H1 (cell line): Measurements from ENCODE around the gene PIEZO1. TPM values are rescaled to one million over a fixed set of nuclear protein-coding genes. Genes with fewer than 3 reads are reported as not detected.

Experiments used
- CTCF ChIA-PET: fragments of 300-600 bp; sonication (Branson Sonifier 250); formaldehyde crosslinking; loops from one replicate; lab custom pipeline; 2021; ENCODE audit not compliant: partially characterized antibody; lab: Charles Lee
- POLR2A ChIA-PET: fragments of 300-600 bp; sonication (Branson Sonifier 250); formaldehyde crosslinking; loops from one replicate; lab custom pipeline; 2021; ENCODE audit warnings: inconsistent platforms; ENCODE audit not compliant: partially characterized antibody; lab: Charles Lee
- DNase-seq, 2 experiments: peaks; one replicate each; pipeline versions ENCODE4 v3.0.0 to v3.0.0-alpha.2; 2010 to 2022; ENCODE audit warnings: low spot score in 2 of 2, low read depth in 1 of 2, mixed read lengths in 1 of 2
- FAIRE-seq: peaks from 2 replicates; lab custom pipeline; 2011; peaks lifted over from hg19 to GRCh38; lab: Jason Lieb, UNC
- H2AFZ ChIP-seq: 2 replicates; pipeline ENCODE4 v1.8.1; 2012; ENCODE audit warnings: low read length, inconsistent platforms
- H2AK5ac ChIP-seq: 2 replicates; pipeline ENCODE4 v1.6.1; 2013; ENCODE audit warnings: low read depth, low read length
- H2BK120ac ChIP-seq: replicated peaks from 2 replicates; pipeline ENCODE3; 2013; ENCODE audit warnings: low read depth, low read length, inconsistent platforms
- H2BK12ac ChIP-seq: 2 replicates; pipeline ENCODE4 v1.6.1; 2013; ENCODE audit warnings: low read depth, low read length
- H2BK15ac ChIP-seq: 2 replicates; pipeline ENCODE4 v1.6.1; 2013; ENCODE audit warnings: low read length
- H2BK20ac ChIP-seq: 2 replicates; pipeline ENCODE4 v1.6.1; 2013; ENCODE audit warnings: low read length
- H2BK5ac ChIP-seq: 2 replicates; pipeline ENCODE4 v1.6.1; 2013; ENCODE audit warnings: low read depth, low read length
- H3K14ac ChIP-seq: 2 replicates; pipeline ENCODE4 v1.6.1; 2013; ENCODE audit warnings: inconsistent platforms; ENCODE audit not compliant: insufficient read length
- H3K18ac ChIP-seq: 2 replicates; pipeline ENCODE4 v1.6.1; 2013; ENCODE audit warnings: low read length; ENCODE audit errors: extremely low read depth
- H3K23ac ChIP-seq: 2 replicates; pipeline ENCODE4 v1.6.1; 2013; ENCODE audit warnings: inconsistent platforms; ENCODE audit not compliant: insufficient read length
- H3K23me2 ChIP-seq: 2 replicates; pipeline ENCODE4 v1.6.1; 2013; ENCODE audit warnings: low read depth, low read length
- H3K27ac ChIP-seq: 2 replicates; pipeline ENCODE4 v1.6.1; 2011; ENCODE audit warnings: low read depth, low read length, inconsistent platforms
- H3K27me3 ChIP-seq, 4 experiments: replicated peaks in 1 of 4; 1 replicate in 1 of 4; 2 replicates in 3 of 4; pipeline versions ENCODE4 v1.6.1 to v1.8.1; 2011 to 2013; ENCODE audit warnings: low read length in 3 of 4, mild to moderate bottlenecking in 3 of 4, inconsistent platforms in 2 of 4, mixed read lengths in 2 of 4, moderate library complexity in 1 of 4; ENCODE audit not compliant: control insufficient read depth in 3 of 4, insufficient read depth in 3 of 4; ENCODE audit errors: extremely low read depth in 1 of 4
- H3K36me3 ChIP-seq, 4 experiments: 2 replicates each; pipeline versions ENCODE4 v1.6.1 to v1.8.1; 2011 to 2013; ENCODE audit warnings: mild to moderate bottlenecking in 4 of 4, low read length in 3 of 4, moderate library complexity in 2 of 4, control low read depth in 1 of 4, inconsistent platforms in 1 of 4; ENCODE audit not compliant: insufficient read depth in 4 of 4, control insufficient read depth in 2 of 4
- H3K4ac ChIP-seq: replicated peaks from 2 replicates; pipeline ENCODE3; 2013; ENCODE audit warnings: low read length, low read depth, mixed read lengths, inconsistent platforms; ENCODE audit not compliant: insufficient read length
- H3K4me1 ChIP-seq, 4 experiments: replicated peaks in 1 of 4; 1 replicate in 1 of 4; 2 replicates in 3 of 4; pipeline versions ENCODE4 v1.6.1 to v1.8.1; 2011 to 2013; ENCODE audit warnings: low read length in 3 of 4, inconsistent platforms in 2 of 4, mixed read lengths in 1 of 4; ENCODE audit not compliant: insufficient read depth in 4 of 4, control insufficient read depth in 3 of 4
- H3K4me2 ChIP-seq, 2 experiments: 2 replicates each; pipeline versions ENCODE4 v1.6.1 to v1.8.1; 2011 to 2013; ENCODE audit warnings: low read depth in 2 of 2, low read length in 2 of 2, control low read depth in 1 of 2, inconsistent platforms in 1 of 2, mild to moderate bottlenecking in 1 of 2; ENCODE audit not compliant: insufficient read depth in 1 of 2
- H3K4me3 ChIP-seq, 4 experiments: fragments of 200-600, 300-600 bp in 1 of 4; sonication (generic), shearing (Covaris generic), sonication (Bioruptor Twin) in 1 of 4; 2 replicates each; pipeline versions ENCODE4 v1.5.1 to v1.8.1; 2011 to 2016; ENCODE audit warnings: low read length in 4 of 4, low read depth in 3 of 4, control low read depth in 2 of 4, inconsistent platforms in 2 of 4, mild to moderate bottlenecking in 2 of 4, mixed read lengths in 1 of 4, moderate library complexity in 1 of 4; ENCODE audit not compliant: insufficient read depth in 2 of 4; ENCODE audit errors: extremely low read depth in 1 of 4
- H3K56ac ChIP-seq: replicated peaks from 2 replicates; pipeline ENCODE3; 2013; ENCODE audit warnings: low read depth, mild to moderate bottlenecking, mixed read lengths, low read length, inconsistent platforms; ENCODE audit not compliant: insufficient read length
- H3K79me1 ChIP-seq: 2 replicates; pipeline ENCODE4 v1.6.1; 2013; ENCODE audit warnings: low read depth, low read length, control low read depth
- H3K79me2 ChIP-seq, 2 experiments: 2 replicates each; pipeline versions ENCODE4 v1.6.1 to v1.8.1; 2012 to 2013; ENCODE audit warnings: low read length in 2 of 2, mild to moderate bottlenecking in 2 of 2, inconsistent platforms in 1 of 2; ENCODE audit not compliant: insufficient read depth in 2 of 2, control insufficient read depth in 1 of 2
- H3K9ac ChIP-seq, 4 experiments: replicated peaks in 1 of 4; 1 replicate in 1 of 4; 2 replicates in 3 of 4; pipeline versions ENCODE4 v1.6.1 to v1.8.1; 2011 to 2013; ENCODE audit warnings: low read depth in 3 of 4, low read length in 3 of 4, control low read depth in 2 of 4, mild to moderate bottlenecking in 2 of 4, moderate library complexity in 2 of 4, inconsistent platforms in 1 of 4; ENCODE audit errors: extremely low read depth in 1 of 4
- H3K9me3 ChIP-seq, 2 experiments: 2 replicates each; pipeline versions ENCODE4 v1.6.1 to v1.8.1; 2012 to 2013; ENCODE audit warnings: mild to moderate bottlenecking in 2 of 2, moderate library complexity in 2 of 2, control low read depth in 1 of 2, inconsistent platforms in 1 of 2, low read depth in 1 of 2, low read length in 1 of 2, mixed read lengths in 1 of 2; ENCODE audit not compliant: insufficient read depth in 2 of 2
- H4K20me1 ChIP-seq, 2 experiments: replicated peaks in 1 of 2; 2 replicates each; pipeline versions ENCODE3 to v1.8.1; 2011 to 2013; ENCODE audit warnings: inconsistent platforms in 2 of 2, low read length in 2 of 2, mild to moderate bottlenecking in 1 of 2; ENCODE audit not compliant: insufficient read depth in 2 of 2, control insufficient read depth in 1 of 2
- H4K5ac ChIP-seq: 2 replicates; pipeline ENCODE4 v1.6.1; 2013; ENCODE audit warnings: low read length, low read depth, mixed read lengths, inconsistent platforms; ENCODE audit not compliant: insufficient read length
- H4K8ac ChIP-seq: 2 replicates; pipeline ENCODE4 v1.8.0; 2013; ENCODE audit warnings: mild to moderate bottlenecking, moderate library complexity, low read length, inconsistent platforms; ENCODE audit not compliant: insufficient read depth; ENCODE audit errors: extremely low read depth
- H4K91ac ChIP-seq: replicated peaks from 2 replicates; pipeline ENCODE3; 2013; ENCODE audit warnings: low read length, mixed read lengths, inconsistent platforms; ENCODE audit not compliant: insufficient read length
- NANOG ChIP-seq: IDR thresholded peaks from 2 replicates; pipeline ENCODE4 v1.6.1; 2011; ENCODE audit warnings: low read length, low read depth, mild to moderate bottlenecking, inconsistent platforms; ENCODE audit not compliant: insufficient read depth, poor library complexity, severe bottlenecking
- RBBP5 ChIP-seq: IDR thresholded peaks from 2 replicates; pipeline ENCODE4 v1.7.1; 2012; ENCODE audit warnings: low read depth, mild to moderate bottlenecking, inconsistent platforms, low read length, moderate library complexity, borderline replicate concordance
- SIX5 ChIP-seq: IDR thresholded peaks from 2 replicates; pipeline ENCODE4 v1.6.1; 2011; ENCODE audit warnings: mild to moderate bottlenecking, low read depth, low read length
- WGBS, 2 experiments: shearing (Covaris generic) in 1 of 2; methylation state at CpG; one replicate each; pipeline versions ENCODE4 v1.1.6 to v1.1.7; 2013 to 2015; ENCODE audit warnings: low lambda C conversion rate in 2 of 2, mixed read lengths in 2 of 2, inconsistent platforms in 1 of 2, low coverage in 1 of 2, missing lambda C conversion rate in 1 of 2; ENCODE audit not compliant: insufficient replicate concordance in 2 of 2, insufficient coverage in 1 of 2, insufficient read length in 1 of 2; ENCODE audit errors: extremely low coverage in 1 of 2, missing lambda C conversion rate in 1 of 2; 5-methylcytosine and 5-hydroxymethylcytosine counted together
- polyA plus RNA-seq, 7 experiments: library from polyadenylated mRNA; depleted of rRNA in 3 of 7; stranded (reverse) in 5 of 7; unstranded in 2 of 7; fragments of >200 nt in 5 of 7; fragments of 200-250 nt in 2 of 7; gene quantifications; 1 replicate in 5 of 7; 2 replicates in 1 of 7; 4 replicates in 1 of 7; pipeline versions ENCODE4 v1.2.1 to v1.2.3, GENCODE V29; 2011 to 2013; ENCODE audit warnings: missing spikeins in 2 of 7, mixed read lengths in 2 of 7
- total RNA-seq: library from RNA; stranded (reverse); fragmentation: NEBNext Ultra II Directional; extraction: Animal tissue kit (Norgen Biotek cat#: 25700); gene quantifications from 2 replicates; pipeline ENCODE4 v1.2.1, GENCODE V29; 2021
- TF ChIP-seq, protein P1 (sequence below), 3 experiments: IDR thresholded peaks; 1 replicate in 2 of 3; 2 replicates in 1 of 3; pipeline versions ENCODE4 v1.5.1 to v1.6.1; 2011; ENCODE audit warnings: low read length in 3 of 3, mild to moderate bottlenecking in 3 of 3, inconsistent platforms in 2 of 3, low read depth in 1 of 3, moderate library complexity in 1 of 3; ENCODE audit not compliant: insufficient read depth in 1 of 3; ENCODE audit errors: control extremely low read depth in 1 of 3
- TF ChIP-seq, protein P2 (sequence below): IDR thresholded peaks from 2 replicates; pipeline ENCODE4 v1.6.1; 2011; ENCODE audit warnings: low read depth, mild to moderate bottlenecking, low read length; ENCODE audit not compliant: insufficient read depth

PIEZO1 gene
- total and polyA plus RNA-seq, 2 of the 8 experiments (the other 6 are each of a cell fraction or from before 2014, with no cell fraction given): 42.3 to 67.5 TPM

DNA sequence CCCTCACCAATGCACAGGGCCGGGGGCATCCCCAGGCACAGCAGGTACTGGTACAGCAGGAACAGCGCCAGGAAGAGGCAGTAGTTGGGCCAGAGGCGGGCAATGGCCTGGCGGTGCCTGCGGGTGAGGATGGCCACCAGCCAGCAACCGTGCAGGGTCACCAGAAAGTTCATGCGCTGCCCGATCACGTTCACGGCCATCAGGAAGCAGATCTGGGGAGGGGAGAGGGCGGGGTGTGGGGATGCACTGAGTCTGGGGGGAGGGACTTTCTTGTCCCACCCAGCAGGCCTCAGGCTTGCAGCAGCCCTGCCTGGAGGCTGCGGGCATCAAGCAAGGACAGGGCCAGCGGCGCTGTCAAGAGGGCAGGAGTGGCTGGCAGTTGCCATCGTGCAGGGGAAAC, 53.3 kb downstream of the PIEZO1 start:
- ChIA-PET POLR2A (no interaction called here), CTCF (interaction anchor here (10.0 kb wide), 1 partner anchor 23 kb away, joined by 251 read pairs; no protein-coding TSS in a partner anchor)
- TF ChIP-seq, protein P1, sequence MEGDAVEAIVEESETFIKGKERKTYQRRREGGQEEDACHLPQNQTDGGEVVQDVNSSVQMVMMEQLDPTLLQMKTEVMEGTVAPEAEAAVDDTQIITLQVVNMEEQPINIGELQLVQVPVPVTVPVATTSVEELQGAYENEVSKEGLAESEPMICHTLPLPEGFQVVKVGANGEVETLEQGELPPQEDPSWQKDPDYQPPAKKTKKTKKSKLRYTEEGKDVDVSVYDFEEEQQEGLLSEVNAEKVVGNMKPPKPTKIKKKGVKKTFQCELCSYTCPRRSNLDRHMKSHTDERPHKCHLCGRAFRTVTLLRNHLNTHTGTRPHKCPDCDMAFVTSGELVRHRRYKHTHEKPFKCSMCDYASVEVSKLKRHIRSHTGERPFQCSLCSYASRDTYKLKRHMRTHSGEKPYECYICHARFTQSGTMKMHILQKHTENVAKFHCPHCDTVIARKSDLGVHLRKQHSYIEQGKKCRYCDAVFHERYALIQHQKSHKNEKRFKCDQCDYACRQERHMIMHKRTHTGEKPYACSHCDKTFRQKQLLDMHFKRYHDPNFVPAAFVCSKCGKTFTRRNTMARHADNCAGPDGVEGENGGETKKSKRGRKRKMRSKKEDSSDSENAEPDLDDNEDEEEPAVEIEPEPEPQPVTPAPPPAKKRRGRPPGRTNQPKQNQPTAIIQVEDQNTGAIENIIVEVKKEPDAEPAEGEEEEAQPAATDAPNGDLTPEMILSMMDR (IDR thresholded peaks at IDR 0.05; ENCODE audit: control extremely low read depth in 1 of 3, insufficient read depth in 1 of 3, low read depth in 1 of 3, low read length in 3 of 3): no peak
- TF ChIP-seq SIX5 (no peak), RBBP5 (no peak), NANOG (no peak)
- TF ChIP-seq, protein P2, sequence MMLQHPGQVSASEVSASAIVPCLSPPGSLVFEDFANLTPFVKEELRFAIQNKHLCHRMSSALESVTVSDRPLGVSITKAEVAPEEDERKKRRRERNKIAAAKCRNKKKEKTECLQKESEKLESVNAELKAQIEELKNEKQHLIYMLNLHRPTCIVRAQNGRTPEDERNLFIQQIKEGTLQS: no peak
- H2BK15ac ChIP-seq: no peak overlapping the region
- FAIRE-seq: no peak
- H4K20me1 ChIP-seq: peaks cover 0 to 10% of the 10 kb centered on the region in 2 experiments
- H3K27ac ChIP-seq: no peak overlapping the region
- no peak for DNase-seq
- 89% methylated on average over 8 of the region's 15 CpGs; no CpG with 5 or more reads in 1 of the 2 experiments for WGBS, 2 experiments
- H2BK20ac ChIP-seq: no peak overlapping the region
- no peak overlapping the region for H3K56ac ChIP-seq
- no peak overlapping the region for H4K5ac ChIP-seq
- no peak overlapping the region for H3K4ac ChIP-seq
- H3K79me2 ChIP-seq: no peaks in the 10 kb centered on the region
- no peak overlapping the region for H2BK120ac ChIP-seq
- H3K4me2 ChIP-seq: no peak overlapping the region
- H3K9ac ChIP-seq: no peak overlapping the region
- H3K36me3 ChIP-seq: peaks cover 0 to 23% (median under 1%) of the 10 kb centered on the region in 4 experiments; a peak in 2 of 8 replicates
- no peak overlapping the region for H2BK12ac ChIP-seq
- H3K9me3 ChIP-seq: no peaks in the 10 kb centered on the region
- no peak overlapping the region for H4K91ac ChIP-seq
- H3K27me3 ChIP-seq: no peaks in the 10 kb centered on the region
- no peak overlapping the region for H2AK5ac ChIP-seq
- no peak overlapping the region for H2BK5ac ChIP-seq
- H3K23me2 ChIP-seq: no peaks in the 10 kb centered on the region
- H3K14ac ChIP-seq: no peak overlapping the region
- H2AFZ ChIP-seq: no peak overlapping the region
- H3K79me1 ChIP-seq: no peaks in the 10 kb centered on the region
- no peak overlapping the region for H3K18ac ChIP-seq
- H4K8ac ChIP-seq: no peak overlapping the region
- H3K4me1 ChIP-seq: no peaks in the 10 kb centered on the region
- H3K23ac ChIP-seq: no peak overlapping the region
- H3K4me3 ChIP-seq: no peak overlapping the region
